Heart right ventricle (tissue), 16 donors: ENCODE data around the gene NHP2. TPM values are rescaled to one million over a fixed set of nuclear protein-coding genes. Genes with fewer than 3 reads are reported as not detected.
A peak's percentile ranks its signal among the peaks of the same experiment; 100 is the strongest.

Experiments used
- ATAC-seq, 8 donors: fragments of 200-7000 bp; cut with Tn5 transposase; one replicate each; pipeline ENCODE4 v1.9.1; 2020; ENCODE audit warnings: mild to moderate bottlenecking in 8 of 8, moderate library complexity in 8 of 8, moderate number of reproducible peaks in 1 of 8
- DNase-seq, 2 donors: peaks; one replicate each; pipeline ENCODE4 v3.0.0-alpha.2; 2020
- H3K27ac ChIP-seq, 10 donors: fragments of 200-600 bp; sonication (generic) in 2 of 10; one replicate each; pipeline versions ENCODE4 v1.5.0 to v1.8.0; 2020 to 2022; ENCODE audit warnings: mild to moderate bottlenecking in 3 of 10
- H3K27me3 ChIP-seq, 7 donors: fragments of 200-600 bp; one replicate each; pipeline ENCODE4 v1.8.0; 2021 to 2022; ENCODE audit warnings: mild to moderate bottlenecking in 2 of 7
- H3K36me3 ChIP-seq, 9 donors: fragments of 200-600 bp; sonication (generic) in 1 of 9; one replicate each; pipeline versions ENCODE4 v1.5.0 to v1.8.0; 2020 to 2022; ENCODE audit warnings: mild to moderate bottlenecking in 2 of 9
- H3K4me1 ChIP-seq, 9 donors: fragments of 200-600 bp; sonication (generic) in 1 of 9; one replicate each; pipeline versions ENCODE4 v1.5.0 to v1.8.0; 2020 to 2022; ENCODE audit warnings: mild to moderate bottlenecking in 4 of 9
- H3K4me3 ChIP-seq, 10 donors: fragments of 200-600 bp; sonication (generic) in 2 of 10; one replicate each; pipeline versions ENCODE4 v1.5.0 to v1.8.0; 2020 to 2022; ENCODE audit warnings: mild to moderate bottlenecking in 7 of 10, moderate library complexity in 2 of 10
- H3K9me3 ChIP-seq, 11 donors: fragments of 200-600 bp in 10 of 11; sonication (generic) in 2 of 11; one replicate each; pipeline versions ENCODE4 v1.5.0 to v1.8.0; 2013 to 2022; ENCODE audit warnings: mild to moderate bottlenecking in 2 of 11, control low read depth in 1 of 11, moderate library complexity in 1 of 11
- CTCF ChIP-seq, 9 donors: fragments of 200-600 bp; sonication (generic) in 2 of 9; IDR thresholded peaks; one replicate each; pipeline versions ENCODE4 v1.5.0 to v1.8.0; 2021 to 2022; ENCODE audit warnings: antibody characterized with exemption in 9 of 9, mild to moderate bottlenecking in 5 of 9, moderate library complexity in 1 of 9
- WGBS, 2 donors: extraction: QIAGEN DNeasy Blood & Tissue Kit; methylation state at CpG; one replicate each; pipeline ENCODE4 v1.1.7; 2013; ENCODE audit warnings: inconsistent platforms in 1 of 2; 5-methylcytosine and 5-hydroxymethylcytosine counted together
- intact Hi-C, 10 donors: fragments of 100-400 bp; cut with DNase I; formaldehyde crosslinking; loops; one replicate each; pipeline versions ENCODE4 v1.11.1 to v1.14.2; 2022
- long read RNA-seq, 3 donors: library from polyadenylated mRNA; unstranded; transcript quantifications; one replicate each; pipeline ENCODE4 v2.0.0, GENCODE V29; 2020 to 2021
- polyA plus RNA-seq, 2 donors: library from polyadenylated mRNA; stranded (reverse); fragments of 200-250 nt; gene quantifications; one replicate each; pipeline ENCODE4 v1.2.3, GENCODE V29; 2013
- total RNA-seq, 10 donors: library from RNA; stranded (reverse); fragmentation: NEBNext Ultra II Directional in 3 of 10; extraction: Animal tissue kit (Norgen Biotek cat#: 25700) in 3 of 10; gene quantifications; one replicate each; pipeline versions ENCODE4 v1.2.1 to v1.2.4, GENCODE V29; 2021 to 2023
- donor health status: Arrhythmogenic right ventricular cardiomyopathy.
- donor health status: ischemic (EF 13 %, LVEDD 7.1; RV severe dilation, severe dysfunction).
- donor health status: healthy with polysubstance abuse.
- donor health status: DM: no; HTN: yes; CAD: no.
- donor health status: DM: no; HTN: no; CAD: no.
- donor health status: ischemic (EF 25% LVEDD 6.9; RV normal size, moderate dysfunction).
- donor health status: ischemic (EF 25% LVEDD 5.7; RV mildly dilated, moderate dysfunction).
- donor health status: healthy.
- donor health status: DM: yes; HTN: yes; CAD: no.
- donor health status: Ischemic cardiomyopathy.
- donor health status: ischemic (EF 35%, LVEDD 5.7; RV mildly dilated, moderate dysfunction).
- donor health status: nonischemic (EF 11% LVEDD 7.7; RV severe dilation, severe dysfunction).
- donor health status: DM: yes; HTN: yes; CAD: no.
- donor health status: PGD.
- donor health status: ischemic (EF 29% LVEDD 5.4; RV normal size, mild dysfunction).
- donor health status: nonischemic (EF 23%, LVEDD 6.1; RV moderate dilation, normal function).

NHP2 gene
- total RNA-seq (10 to 100 TPM; 66.7 to 95.8 (median 74.5) TPM), polyA plus RNA-seq (100 to 1,000 TPM in 1 of 2 donors, 10 to 100 TPM in 1; 59.8 to 272 TPM)
- long read RNA-seq, donor 1, transcript NHP2-201 (4 exons, 865 nt): major isoform, 63 of 69 reads
- long read RNA-seq, donor 1, partial matches to known transcripts: 0 of 69 reads
- long read RNA-seq, donor 1, other reads (novel, unspliced or antisense): 2 of 69 reads
- long read RNA-seq, donor 2, transcript NHP2-201 (4 exons, 865 nt): major isoform, 61 of 65 reads
- long read RNA-seq, donor 2, partial matches to known transcripts: 2 of 65 reads
- long read RNA-seq, donor 2, other reads (novel, unspliced or antisense): 1 of 65 reads
- long read RNA-seq, donor 3, transcript NHP2-201 (4 exons, 865 nt): major isoform, 14 of 16 reads
- long read RNA-seq, donor 3, partial matches to known transcripts: 0 of 16 reads
- long read RNA-seq, donor 3, other reads (novel, unspliced or antisense): 1 of 16 reads

- Histone ChIP-seq H3K4me3 (peak within 1 kb of the TSS; percentile 64 to 91 (median 82)), H3K36me3 (peaks cover 0 to 31% (median 16%) of the 10 kb centered on the region in 9 donors), H3K4me1 (peaks cover 0 to 29% (median 20%) of the 10 kb centered on the region in 9 donors), H3K27ac (peak within 1 kb of the TSS in 9 of 10 donors; percentile 40 to 79 (median 71)), H3K9me3 (no peaks in the 10 kb centered on the region), H3K27me3 (no peaks in the 10 kb centered on the region)
- DNase-seq (peak; percentile 98 to 99), ATAC-seq (peak; percentile 98 to 100 (median 99))
- intact Hi-C loops: loop anchor here in 3 of 10 donors (2.0 to 5.0 kb wide), 3 partner anchors 23 to 41 kb away; partner anchors contain the start of genes N4BP3 (in 1 of the 3) and RMND5B (in 1 of the 3)
- WGBS, 2 donors: 2 to 3% methylated on average over 68 of the region's 68 CpGs
- no peak for TF ChIP-seq CTCF (IDR thresholded peaks at IDR 0.05)
These were observed at the start of gene NHP2 for GRCh38 chr5:178153530-178154340. NHP2 (minus strand) TSS chr5:178153885; CDS start chr5:178153817, 68 bp downstream.

DNA sequence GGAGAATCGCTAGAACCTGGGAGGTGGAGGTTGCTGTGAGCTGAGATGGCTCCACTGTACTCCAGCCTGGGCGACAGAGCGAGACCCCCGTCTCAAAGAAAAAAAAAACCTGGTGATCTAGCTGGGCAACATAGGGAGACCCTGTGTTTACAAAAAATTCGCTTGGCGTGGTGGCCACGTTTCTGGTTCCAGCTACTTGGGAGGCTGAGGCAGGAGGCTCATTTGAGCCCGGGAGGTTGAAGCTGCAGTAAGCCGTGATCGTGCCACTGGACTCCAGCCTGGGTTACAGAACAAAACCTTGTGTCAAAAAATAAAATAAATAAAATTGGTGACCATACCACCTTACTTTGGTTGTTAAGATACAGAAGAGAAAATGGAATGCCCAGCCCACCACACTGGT is 48.9 kb upstream of the NHP2 start:
- Histone ChIP-seq H3K4me1 (peaks cover 11 to 31% (median 24%) of the 10 kb centered on the region in 9 donors), H3K36me3 (peaks cover 0 to 21% (median 8%) of the 10 kb centered on the region in 9 donors), H3K9me3 (no peaks in the 10 kb centered on the region), H3K27ac (no peak overlapping the region), H3K4me3 (no peak overlapping the region), H3K27me3 (no peaks in the 10 kb centered on the region)
- DNase-seq (no peak), ATAC-seq (no peak)
- 96 to 98% methylated on average over 10 of the region's 10 CpGs for WGBS, 2 donors
- TF ChIP-seq CTCF (IDR thresholded peaks at IDR 0.05): no peak
- intact Hi-C loops: no loop called here

- ATAC-seq (no peak), DNase-seq (no peak)
- Histone ChIP-seq H3K27me3 (no peaks in the 10 kb centered on the region), H3K9me3 (no peaks in the 10 kb centered on the region), H3K4me3 (no peak overlapping the region), H3K36me3 (peaks cover 0 to 14% (median 2%) of the 10 kb centered on the region in 9 donors), H3K27ac (no peak overlapping the region), H3K4me1 (peaks cover 8 to 25% (median 18%) of the 10 kb centered on the region in 9 donors)
- WGBS, 2 donors: 34 to 40% methylated on average over 2 of the region's 2 CpGs
- no peak for TF ChIP-seq CTCF (IDR thresholded peaks at IDR 0.05)
- intact Hi-C loops: no loop called here
These were observed 48.2 kb upstream of the NHP2 start for GRCh38 chr5:178201927-178202235.

GRCh38 chr5:178201221-178201926 is 47.7 kb upstream of the NHP2 start:
- no peak overlapping the region for H3K27ac ChIP-seq
- DNase-seq (no peak), ATAC-seq (no peak)
- intact Hi-C loops: no loop called here
- peaks cover 3 to 19% (median 13%) of the 10 kb centered on the region in 9 donors for H3K4me1 ChIP-seq
- WGBS, 2 donors: 90% methylated on average over 14 of the region's 14 CpGs
- H3K36me3 ChIP-seq: peaks cover 0 to 9% (median 0%) of the 10 kb centered on the region in 9 donors
- TF ChIP-seq CTCF (IDR thresholded peaks at IDR 0.05): no peak
- H3K4me3 ChIP-seq: no peak overlapping the region
- H3K9me3 ChIP-seq: no peaks in the 10 kb centered on the region
- no peaks in the 10 kb centered on the region for H3K27me3 ChIP-seq
